Fibroblast of mammary gland (primary cell): ENCODE measurements around the gene LMBR1.
A peak's percentile ranks its signal among the peaks of the same experiment; 100 is the strongest.

Experiments
- DNase-seq: peaks from one replicate; pipeline ENCODE4 v3.0.0-alpha.2; 2010; ENCODE audit warnings: low read depth
- H3K4me3 ChIP-seq: 2 replicates; pipeline ENCODE4 v1.5.1; 2011; ENCODE audit warnings: low read depth, mild to moderate bottlenecking, low read length, moderate library complexity; ENCODE audit not compliant: control insufficient read depth
- CTCF ChIP-seq: conservative IDR thresholded peaks from 2 replicates; pipeline ENCODE4 v1.5.1; 2011; ENCODE audit warnings: low read depth, low read length, inconsistent platforms; ENCODE audit not compliant: control insufficient read depth, insufficient read depth

LMBR1 gene

GRCh38 chr7:156684251-156684650, 208.7 kb downstream of the LMBR1 start:
- TF ChIP-seq CTCF = no peak
- DNase-seq = no peak
- H3K4me3 ChIP-seq = no peak overlapping the region

- DNase-seq = no peak
- TF ChIP-seq CTCF = no peak
- H3K4me3 ChIP-seq = no peak overlapping the region
Observed at GRCh38 chr7:156682928-156683327, 210.1 kb downstream of the LMBR1 start.

- DNase-seq = peak; percentile 7
- TF ChIP-seq CTCF = no peak
- no peak overlapping the region for H3K4me3 ChIP-seq
Observed at GRCh38 chr7:156680281-156680680, 212.7 kb downstream of the LMBR1 start.

GRCh38 chr7:156677374-156678054, 215.5 kb downstream of the LMBR1 start:
- DNase-seq = no peak
- no peak for TF ChIP-seq CTCF
- no peak overlapping the region for H3K4me3 ChIP-seq

- no peak for TF ChIP-seq CTCF
- no peak overlapping the region for H3K4me3 ChIP-seq
- no peak for DNase-seq
Observed at GRCh38 chr7:156676263-156676662, 216.7 kb downstream of the LMBR1 start.

GRCh38 chr7:156675721-156676120, 217.3 kb downstream of the LMBR1 start:
- no peak for DNase-seq
- TF ChIP-seq CTCF = no peak
- no peak overlapping the region for H3K4me3 ChIP-seq

GRCh38 chr7:156673902-156674301, 219.1 kb downstream of the LMBR1 start:
- no peak for TF ChIP-seq CTCF
- no peak overlapping the region for H3K4me3 ChIP-seq
- DNase-seq = no peak
